ENCODE results near the gene C1QTNF5. TPM values are rescaled to one million over a fixed set of nuclear protein-coding genes. Genes with fewer than 3 reads are reported as not detected.

The C1QTNF5 gene
- total RNA-seq, 1 experiment from 2014 or later, result not detected

DNA sequence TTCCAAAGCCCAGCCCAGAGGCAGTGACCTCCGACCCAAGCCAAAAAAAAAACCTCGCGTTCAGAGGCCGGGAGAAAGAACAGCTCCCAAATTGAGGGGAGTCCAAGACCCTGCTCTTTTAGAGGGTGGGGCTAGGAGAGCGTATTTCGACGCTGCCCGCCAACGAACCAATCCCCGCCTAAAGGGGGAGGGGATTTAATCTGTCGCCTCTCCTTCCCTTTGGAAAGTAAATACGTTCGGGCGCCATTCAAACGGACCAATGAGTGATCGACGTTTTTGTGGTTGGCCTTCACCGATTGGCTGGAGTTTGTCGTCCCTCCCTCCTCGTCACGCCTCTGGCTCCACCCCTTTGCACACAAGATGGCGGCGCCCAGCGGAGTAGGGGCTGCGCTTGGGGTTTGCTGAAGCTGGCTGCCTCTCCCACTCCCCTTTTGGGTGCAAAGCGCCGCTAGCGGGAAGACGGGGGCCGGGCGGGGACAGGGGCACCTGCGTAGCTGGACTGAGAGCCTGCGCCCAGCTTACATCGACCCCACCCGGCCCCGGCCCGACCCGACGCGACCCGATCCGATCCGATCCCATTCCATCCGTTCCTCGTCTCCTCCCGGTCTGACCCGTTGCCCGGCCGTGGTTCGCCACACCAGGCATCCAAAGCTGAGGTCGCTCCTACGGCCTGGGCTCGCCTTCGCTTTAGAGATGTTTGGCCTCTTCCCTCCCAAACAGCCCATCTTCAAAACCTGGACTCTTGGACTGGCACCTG is 6.3 kb downstream of the C1QTNF5 start, which contains the start of gene RNF26:
TSS of gene RNF26 (plus strand) at position 354 of the 757 bp plus-strand sequence. CDS start 596 bp downstream, outside the sequence.
- POLR2A ChIA-PET, result interaction anchor here (0.7 to 1.9 kb wide), 13 partner anchors 13 to 348 kb away, joined by 3 to 11 read pairs (median 3); partner anchors contain the start of gene VPS11
- peak within 1 kb of the TSS; percentile 86 for H3K4me3 Mint-ChIP-seq (ENCODE audit: unreplicated experiment)
- peak; percentile 99 for DNase-seq (ENCODE audit: unreplicated experiment)
- intact Hi-C loops (cut with micrococcal nuclease), result no loop called here
- peak within 1 kb of the TSS; percentile 89 for H3K27ac Mint-ChIP-seq (ENCODE audit: low read depth, unreplicated experiment)
- H3K9me3 Mint-ChIP-seq (ENCODE audit: unreplicated experiment), result no peaks in the 10 kb centered on the region
- TF ChIP-seq, protein P1, sequence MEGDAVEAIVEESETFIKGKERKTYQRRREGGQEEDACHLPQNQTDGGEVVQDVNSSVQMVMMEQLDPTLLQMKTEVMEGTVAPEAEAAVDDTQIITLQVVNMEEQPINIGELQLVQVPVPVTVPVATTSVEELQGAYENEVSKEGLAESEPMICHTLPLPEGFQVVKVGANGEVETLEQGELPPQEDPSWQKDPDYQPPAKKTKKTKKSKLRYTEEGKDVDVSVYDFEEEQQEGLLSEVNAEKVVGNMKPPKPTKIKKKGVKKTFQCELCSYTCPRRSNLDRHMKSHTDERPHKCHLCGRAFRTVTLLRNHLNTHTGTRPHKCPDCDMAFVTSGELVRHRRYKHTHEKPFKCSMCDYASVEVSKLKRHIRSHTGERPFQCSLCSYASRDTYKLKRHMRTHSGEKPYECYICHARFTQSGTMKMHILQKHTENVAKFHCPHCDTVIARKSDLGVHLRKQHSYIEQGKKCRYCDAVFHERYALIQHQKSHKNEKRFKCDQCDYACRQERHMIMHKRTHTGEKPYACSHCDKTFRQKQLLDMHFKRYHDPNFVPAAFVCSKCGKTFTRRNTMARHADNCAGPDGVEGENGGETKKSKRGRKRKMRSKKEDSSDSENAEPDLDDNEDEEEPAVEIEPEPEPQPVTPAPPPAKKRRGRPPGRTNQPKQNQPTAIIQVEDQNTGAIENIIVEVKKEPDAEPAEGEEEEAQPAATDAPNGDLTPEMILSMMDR (IDR thresholded peaks at IDR 0.05; ENCODE audit: unreplicated experiment), result no peak
- CTCF ChIA-PET, result interaction anchor here (0.5 to 1.5 kb wide), 7 partner anchors 8 to 50 kb away, joined by 3 to 6 read pairs (median 3); partner anchors contain the start of gene MFRP
- BruUV-seq (replicated peaks), result TSS peak; percentile 66
- peaks cover 30% of the 10 kb centered on the region for H3K4me1 Mint-ChIP-seq (ENCODE audit: insufficient read depth, unreplicated experiment)
- H3K27me3 Mint-ChIP-seq (ENCODE audit: insufficient read depth, unreplicated experiment), result peaks cover 16% of the 10 kb centered on the region
- peaks cover 8% of the 10 kb centered on the region for H3K36me3 Mint-ChIP-seq (ENCODE audit: insufficient read depth, unreplicated experiment)

DNA sequence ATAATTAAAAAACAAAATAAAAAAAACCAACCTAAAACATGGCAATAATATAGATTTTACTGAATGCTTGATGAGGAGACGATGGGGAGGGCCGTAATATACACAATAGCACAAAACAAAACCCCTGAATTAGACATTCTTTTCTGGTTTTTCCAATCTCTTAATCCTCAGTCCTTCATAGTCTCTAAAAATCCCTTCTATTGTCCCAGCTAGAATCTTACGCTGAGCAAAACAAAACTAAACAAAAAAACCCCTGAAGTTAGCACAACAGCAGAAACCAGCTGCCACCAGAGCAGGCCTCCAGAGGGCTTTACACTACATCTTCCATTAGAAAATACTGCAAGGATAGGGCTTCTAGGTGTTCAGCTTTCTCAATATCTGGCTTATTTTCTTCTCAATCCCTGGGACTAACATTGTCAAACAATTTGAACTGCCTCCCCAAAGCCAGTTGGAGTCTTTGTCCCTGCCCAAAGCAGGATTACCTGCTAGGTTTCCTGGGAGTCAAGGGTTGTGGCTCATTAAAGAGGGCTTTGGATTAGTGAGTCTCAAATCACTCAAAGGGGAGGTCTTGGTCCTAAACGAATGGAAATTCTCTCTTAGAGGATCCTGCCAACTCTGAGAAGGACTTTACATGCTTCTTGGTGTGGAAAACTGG is 8.4 kb downstream of the C1QTNF5 start:
- Mint-ChIP-seq H3K36me3 (ENCODE audit: insufficient read depth, unreplicated experiment) (peaks cover 8% of the 10 kb centered on the region), H3K27ac (ENCODE audit: low read depth, unreplicated experiment) (no peak overlapping the region), H3K4me3 (ENCODE audit: unreplicated experiment) (no peak overlapping the region), H3K27me3 (ENCODE audit: insufficient read depth, unreplicated experiment) (peaks cover 18% of the 10 kb centered on the region), H3K9me3 (ENCODE audit: unreplicated experiment) (no peaks in the 10 kb centered on the region), H3K4me1 (ENCODE audit: insufficient read depth, unreplicated experiment) (peaks cover 15% of the 10 kb centered on the region)
- ChIA-PET POLR2A (interaction anchor here (0.7 kb wide), 1 partner anchor 797 kb away, joined by 3 read pairs; no protein-coding TSS in a partner anchor), CTCF (interaction anchor here (0.6 to 2.3 kb wide), 3 partner anchors 9 to 28 kb away, joined by 3 to 12 read pairs (median 5); no protein-coding TSS in a partner anchor)
- DNase-seq (ENCODE audit: unreplicated experiment), result no peak
- no TSS peak for BruUV-seq (replicated peaks)
- TF ChIP-seq, protein P1 (IDR thresholded peaks at IDR 0.05; ENCODE audit: unreplicated experiment), result no peak
- intact Hi-C loops (cut with micrococcal nuclease), result no loop called here

DNA sequence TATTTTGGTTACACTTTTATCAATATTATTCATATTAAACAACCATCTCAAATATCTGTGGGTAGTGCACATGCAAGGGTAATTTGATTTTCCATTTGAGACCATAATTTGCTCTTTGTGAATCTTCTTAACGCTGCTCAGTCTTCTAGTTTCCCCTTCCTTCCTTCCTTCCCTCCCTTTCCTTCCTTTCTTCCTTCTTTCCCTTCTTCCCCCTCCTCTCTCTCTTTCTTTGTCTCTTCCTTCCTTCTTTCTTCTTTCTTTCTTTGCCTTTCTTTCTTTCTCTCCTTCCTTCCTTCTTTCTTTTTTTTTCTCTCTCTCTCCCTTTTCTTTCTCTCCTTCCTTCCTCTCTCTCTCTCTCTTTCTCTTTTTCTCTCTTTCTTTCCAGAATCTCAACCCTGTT is 10.4 kb downstream of the C1QTNF5 start:
- CTCF ChIA-PET, result interaction anchor here (1.5 to 1.6 kb wide), 2 partner anchors 46 kb away, joined by 3 to 4 read pairs; no protein-coding TSS in a partner anchor
- intact Hi-C loops (cut with micrococcal nuclease), result no loop called here
- Mint-ChIP-seq H3K9me3 (ENCODE audit: unreplicated experiment) (no peaks in the 10 kb centered on the region), H3K4me1 (ENCODE audit: insufficient read depth, unreplicated experiment) (no peaks in the 10 kb centered on the region), H3K27ac (ENCODE audit: low read depth, unreplicated experiment) (no peak overlapping the region), H3K36me3 (ENCODE audit: insufficient read depth, unreplicated experiment) (peaks cover 8% of the 10 kb centered on the region), H3K4me3 (ENCODE audit: unreplicated experiment) (no peak overlapping the region), H3K27me3 (ENCODE audit: insufficient read depth, unreplicated experiment) (peaks cover 18% of the 10 kb centered on the region)
- no TSS peak for BruUV-seq (replicated peaks)
- TF ChIP-seq, protein P1 (IDR thresholded peaks at IDR 0.05; ENCODE audit: unreplicated experiment), result no peak
- POLR2A ChIA-PET, result no interaction called here
- no peak for DNase-seq (ENCODE audit: unreplicated experiment)

DNA sequence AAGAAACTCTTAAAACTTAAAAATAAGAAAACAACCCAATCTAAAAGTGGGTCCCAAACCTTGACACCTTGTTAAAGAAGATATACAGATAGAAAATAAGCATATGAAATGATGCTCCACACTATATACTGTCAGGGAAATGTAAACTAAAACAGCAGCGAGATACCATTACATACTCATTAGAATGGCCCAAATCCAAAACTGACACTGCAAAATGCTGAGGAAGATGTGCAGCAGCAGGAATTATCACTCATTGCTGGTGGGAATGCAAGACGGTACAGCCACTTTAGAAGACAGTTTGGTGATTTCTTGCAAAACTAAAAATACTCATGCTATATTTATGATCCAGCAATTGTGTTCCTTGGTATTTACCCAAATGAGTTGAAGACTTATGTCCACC is 11.4 kb downstream of the C1QTNF5 start:
- BruUV-seq (replicated peaks), result no TSS peak
- Mint-ChIP-seq H3K4me3 (ENCODE audit: unreplicated experiment) (no peak overlapping the region), H3K27ac (ENCODE audit: low read depth, unreplicated experiment) (no peak overlapping the region), H3K4me1 (ENCODE audit: insufficient read depth, unreplicated experiment) (no peaks in the 10 kb centered on the region), H3K9me3 (ENCODE audit: unreplicated experiment) (no peaks in the 10 kb centered on the region), H3K36me3 (ENCODE audit: insufficient read depth, unreplicated experiment) (peaks cover 1% of the 10 kb centered on the region), H3K27me3 (ENCODE audit: insufficient read depth, unreplicated experiment) (peaks cover 18% of the 10 kb centered on the region)
- no peak for DNase-seq (ENCODE audit: unreplicated experiment)
- POLR2A ChIA-PET, result interaction anchor here (0.6 kb wide), 1 partner anchor 1181 kb away, joined by 3 read pairs; no protein-coding TSS in a partner anchor
- intact Hi-C loops (cut with micrococcal nuclease), result no loop called here
- CTCF ChIA-PET, result interaction anchor here (1.5 to 4.6 kb wide), 3 partner anchors 9 to 47 kb away, joined by 3 to 21 read pairs (median 4); no protein-coding TSS in a partner anchor
- TF ChIP-seq, protein P1 (IDR thresholded peaks at IDR 0.05; ENCODE audit: unreplicated experiment), result no peak

Data from MCF 10A (cell line).